ENCODE measurements around the gene ATP1A2.

The ATP1A2 gene

GRCh38 chr1:160077486-160077885 is 38.1 kb upstream of the ATP1A2 start:
- H3K9me3 ChIP-seq (ENCODE audit: control insufficient read depth in 2 of 2, low read length in 2 of 2) = no peaks in the 10 kb centered on the region
- no peak overlapping the region for H3K4me3 ChIP-seq (ENCODE audit: low read length in 2 of 2)
- H3K27ac ChIP-seq (ENCODE audit: low read depth in 2 of 2, low read length in 2 of 2) = no peak overlapping the region
- no peaks in the 10 kb centered on the region for H3K4me1 ChIP-seq (ENCODE audit: control insufficient read depth in 2 of 2, insufficient read depth in 2 of 2, low read length in 2 of 2)
- peaks cover 21 to 23% of the 10 kb centered on the region in 2 donors for H3K27me3 ChIP-seq (ENCODE audit: control insufficient read depth in 2 of 2, insufficient read depth in 2 of 2, low read length in 2 of 2)
- H3K9ac ChIP-seq (ENCODE audit: low read depth in 1 of 2, low read length in 2 of 2) = no peak overlapping the region
- no peaks in the 10 kb centered on the region for H3K36me3 ChIP-seq (ENCODE audit: control insufficient read depth in 2 of 2, insufficient read depth in 2 of 2, low read length in 2 of 2)

- H3K9ac ChIP-seq (ENCODE audit: low read depth in 1 of 2, low read length in 2 of 2) = no peak overlapping the region
- peaks cover 27 to 33% of the 10 kb centered on the region in 2 donors for H3K27me3 ChIP-seq (ENCODE audit: control insufficient read depth in 2 of 2, insufficient read depth in 2 of 2, low read length in 2 of 2)
- H3K27ac ChIP-seq (ENCODE audit: low read depth in 2 of 2, low read length in 2 of 2) = no peak overlapping the region
These were observed 36.9 kb upstream of the ATP1A2 start for GRCh38 chr1:160078512-160079195.

GRCh38 chr1:160079448-160079847 is 36.1 kb upstream of the ATP1A2 start:
- peaks cover 0 to 4% of the 10 kb centered on the region in 2 donors for H3K4me1 ChIP-seq (ENCODE audit: control insufficient read depth in 2 of 2, insufficient read depth in 2 of 2, low read length in 2 of 2)

More at GRCh38 chr1:160078512-160079195, 36.9 kb upstream of the ATP1A2 start:
- Histone ChIP-seq H3K4me3 (ENCODE audit: low read length in 2 of 2) (no peak overlapping the region), H3K9me3 (ENCODE audit: control insufficient read depth in 2 of 2, low read length in 2 of 2) (no peaks in the 10 kb centered on the region), H3K4me1 (ENCODE audit: control insufficient read depth in 2 of 2, insufficient read depth in 2 of 2, low read length in 2 of 2) (no peaks in the 10 kb centered on the region), H3K36me3 (ENCODE audit: control insufficient read depth in 2 of 2, insufficient read depth in 2 of 2, low read length in 2 of 2) (no peaks in the 10 kb centered on the region)

GRCh38 chr1:160080381-160081100 is 35.0 kb upstream of the ATP1A2 start:
- Histone ChIP-seq H3K27ac (ENCODE audit: low read depth in 2 of 2, low read length in 2 of 2) (no peak overlapping the region), H3K27me3 (ENCODE audit: control insufficient read depth in 2 of 2, insufficient read depth in 2 of 2, low read length in 2 of 2) (peaks cover 27 to 36% of the 10 kb centered on the region in 2 donors), H3K9ac (ENCODE audit: low read depth in 1 of 2, low read length in 2 of 2) (no peak overlapping the region), H3K4me3 (ENCODE audit: low read length in 2 of 2) (no peak overlapping the region), H3K9me3 (ENCODE audit: control insufficient read depth in 2 of 2, low read length in 2 of 2) (no peaks in the 10 kb centered on the region), H3K4me1 (ENCODE audit: control insufficient read depth in 2 of 2, insufficient read depth in 2 of 2, low read length in 2 of 2) (peaks cover 0 to 4% of the 10 kb centered on the region in 2 donors), H3K36me3 (ENCODE audit: control insufficient read depth in 2 of 2, insufficient read depth in 2 of 2, low read length in 2 of 2) (no peaks in the 10 kb centered on the region)

More at GRCh38 chr1:160079448-160079847, 36.1 kb upstream of the ATP1A2 start:
- Histone ChIP-seq H3K27ac (ENCODE audit: low read depth in 2 of 2, low read length in 2 of 2) (no peak overlapping the region), H3K9me3 (ENCODE audit: control insufficient read depth in 2 of 2, low read length in 2 of 2) (no peaks in the 10 kb centered on the region), H3K9ac (ENCODE audit: low read depth in 1 of 2, low read length in 2 of 2) (no peak overlapping the region), H3K27me3 (ENCODE audit: control insufficient read depth in 2 of 2, insufficient read depth in 2 of 2, low read length in 2 of 2) (peaks cover 27 to 36% of the 10 kb centered on the region in 2 donors), H3K4me3 (ENCODE audit: low read length in 2 of 2) (no peak overlapping the region), H3K36me3 (ENCODE audit: control insufficient read depth in 2 of 2, insufficient read depth in 2 of 2, low read length in 2 of 2) (no peaks in the 10 kb centered on the region)

- peaks cover 27 to 36% of the 10 kb centered on the region in 2 donors for H3K27me3 ChIP-seq (ENCODE audit: control insufficient read depth in 2 of 2, insufficient read depth in 2 of 2, low read length in 2 of 2)
- no peak within 1 kb of the TSS for H3K27ac ChIP-seq (ENCODE audit: low read depth in 2 of 2, low read length in 2 of 2)
- no peak within 1 kb of the TSS for H3K4me3 ChIP-seq (ENCODE audit: low read length in 2 of 2)
- H3K9ac ChIP-seq (ENCODE audit: low read depth in 1 of 2, low read length in 2 of 2) = no peak within 1 kb of the TSS
- H3K9me3 ChIP-seq (ENCODE audit: control insufficient read depth in 2 of 2, low read length in 2 of 2) = no peaks in the 10 kb centered on the region
- H3K36me3 ChIP-seq (ENCODE audit: control insufficient read depth in 2 of 2, insufficient read depth in 2 of 2, low read length in 2 of 2) = no peaks in the 10 kb centered on the region
- H3K4me1 ChIP-seq (ENCODE audit: control insufficient read depth in 2 of 2, insufficient read depth in 2 of 2, low read length in 2 of 2) = peaks cover 0 to 4% of the 10 kb centered on the region in 2 donors
These were observed 34.2 kb upstream of the ATP1A2 start, which contains the start of gene KCNJ9 for GRCh38 chr1:160081261-160081936. Gene KCNJ9, plus strand, starts transcription at chr1:160081538. Its CDS starts 2,493 bp downstream, at chr1:160084031.

GRCh38 chr1:160082487-160082886 is 33.1 kb upstream of the ATP1A2 start:
- Histone ChIP-seq H3K4me1 (ENCODE audit: control insufficient read depth in 2 of 2, insufficient read depth in 2 of 2, low read length in 2 of 2) (peaks cover 0 to 4% of the 10 kb centered on the region in 2 donors), H3K9ac (ENCODE audit: low read depth in 1 of 2, low read length in 2 of 2) (no peak overlapping the region), H3K4me3 (ENCODE audit: low read length in 2 of 2) (no peak overlapping the region), H3K36me3 (ENCODE audit: control insufficient read depth in 2 of 2, insufficient read depth in 2 of 2, low read length in 2 of 2) (no peaks in the 10 kb centered on the region), H3K27ac (ENCODE audit: low read depth in 2 of 2, low read length in 2 of 2) (no peak overlapping the region), H3K9me3 (ENCODE audit: control insufficient read depth in 2 of 2, low read length in 2 of 2) (no peaks in the 10 kb centered on the region), H3K27me3 (ENCODE audit: control insufficient read depth in 2 of 2, insufficient read depth in 2 of 2, low read length in 2 of 2) (peaks cover 27 to 36% of the 10 kb centered on the region in 2 donors)

- Histone ChIP-seq H3K27ac (ENCODE audit: low read depth in 2 of 2, low read length in 2 of 2) (no peak overlapping the region), H3K9ac (ENCODE audit: low read depth in 1 of 2, low read length in 2 of 2) (no peak overlapping the region), H3K4me3 (ENCODE audit: low read length in 2 of 2) (no peak overlapping the region), H3K36me3 (ENCODE audit: control insufficient read depth in 2 of 2, insufficient read depth in 2 of 2, low read length in 2 of 2) (no peaks in the 10 kb centered on the region), H3K4me1 (ENCODE audit: control insufficient read depth in 2 of 2, insufficient read depth in 2 of 2, low read length in 2 of 2) (peaks cover 0 to 4% of the 10 kb centered on the region in 2 donors), H3K27me3 (ENCODE audit: control insufficient read depth in 2 of 2, insufficient read depth in 2 of 2, low read length in 2 of 2) (peaks cover 27 to 36% of the 10 kb centered on the region in 2 donors), H3K9me3 (ENCODE audit: control insufficient read depth in 2 of 2, low read length in 2 of 2) (no peaks in the 10 kb centered on the region)
These were observed 32.6 kb upstream of the ATP1A2 start for GRCh38 chr1:160082926-160083325.

GRCh38 chr1:160083968-160084770 is 31.4 kb upstream of the ATP1A2 start:
- H3K4me3 ChIP-seq (ENCODE audit: low read length in 2 of 2) = peak overlapping the region; percentile 55 to 62
- H3K9me3 ChIP-seq (ENCODE audit: control insufficient read depth in 2 of 2, low read length in 2 of 2) = no peaks in the 10 kb centered on the region
- peak overlapping the region in 1 of 2 donors; percentile 45 for H3K9ac ChIP-seq (ENCODE audit: low read depth in 1 of 2, low read length in 2 of 2)
- no peaks in the 10 kb centered on the region for H3K36me3 ChIP-seq (ENCODE audit: control insufficient read depth in 2 of 2, insufficient read depth in 2 of 2, low read length in 2 of 2)
- H3K27me3 ChIP-seq (ENCODE audit: control insufficient read depth in 2 of 2, insufficient read depth in 2 of 2, low read length in 2 of 2) = peaks cover 27 to 36% of the 10 kb centered on the region in 2 donors
- H3K4me1 ChIP-seq (ENCODE audit: control insufficient read depth in 2 of 2, insufficient read depth in 2 of 2, low read length in 2 of 2) = peaks cover 0 to 4% of the 10 kb centered on the region in 2 donors
- H3K27ac ChIP-seq (ENCODE audit: low read depth in 2 of 2, low read length in 2 of 2) = no peak overlapping the region

- Histone ChIP-seq H3K9me3 (ENCODE audit: control insufficient read depth in 2 of 2, low read length in 2 of 2) (no peaks in the 10 kb centered on the region), H3K27me3 (ENCODE audit: control insufficient read depth in 2 of 2, insufficient read depth in 2 of 2, low read length in 2 of 2) (peaks cover 23 to 30% of the 10 kb centered on the region in 2 donors), H3K4me3 (ENCODE audit: low read length in 2 of 2) (no peak overlapping the region), H3K9ac (ENCODE audit: low read depth in 1 of 2, low read length in 2 of 2) (no peak overlapping the region), H3K4me1 (ENCODE audit: control insufficient read depth in 2 of 2, insufficient read depth in 2 of 2, low read length in 2 of 2) (peaks cover 0 to 4% of the 10 kb centered on the region in 2 donors), H3K27ac (ENCODE audit: low read depth in 2 of 2, low read length in 2 of 2) (no peak overlapping the region), H3K36me3 (ENCODE audit: control insufficient read depth in 2 of 2, insufficient read depth in 2 of 2, low read length in 2 of 2) (no peaks in the 10 kb centered on the region)
These were observed 30.7 kb upstream of the ATP1A2 start for GRCh38 chr1:160084771-160085321.
